ENCODE measurements around the gene PIK3R6.

DNA sequence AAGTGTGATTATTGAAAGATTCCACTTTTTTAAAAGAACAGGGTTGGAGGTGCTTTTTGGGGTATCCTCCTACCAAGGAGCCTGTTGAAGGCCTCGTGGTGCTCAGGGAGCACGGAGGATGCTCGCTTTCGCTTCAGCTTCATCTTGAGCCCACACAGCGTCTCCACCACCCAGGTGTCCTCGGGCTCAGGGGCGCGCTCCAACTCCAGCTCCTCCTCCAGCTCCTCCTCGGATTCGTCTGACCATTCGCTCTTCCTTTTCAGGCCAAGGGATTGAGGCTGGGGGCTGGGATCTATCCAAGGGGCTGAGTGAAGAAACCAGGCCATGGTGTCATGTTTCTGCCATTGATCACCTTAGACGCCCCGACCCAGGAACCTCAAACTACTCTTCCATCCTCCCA lies 110.3 kb downstream of the PIK3R6 start:
- TF ChIP-seq, protein P1, sequence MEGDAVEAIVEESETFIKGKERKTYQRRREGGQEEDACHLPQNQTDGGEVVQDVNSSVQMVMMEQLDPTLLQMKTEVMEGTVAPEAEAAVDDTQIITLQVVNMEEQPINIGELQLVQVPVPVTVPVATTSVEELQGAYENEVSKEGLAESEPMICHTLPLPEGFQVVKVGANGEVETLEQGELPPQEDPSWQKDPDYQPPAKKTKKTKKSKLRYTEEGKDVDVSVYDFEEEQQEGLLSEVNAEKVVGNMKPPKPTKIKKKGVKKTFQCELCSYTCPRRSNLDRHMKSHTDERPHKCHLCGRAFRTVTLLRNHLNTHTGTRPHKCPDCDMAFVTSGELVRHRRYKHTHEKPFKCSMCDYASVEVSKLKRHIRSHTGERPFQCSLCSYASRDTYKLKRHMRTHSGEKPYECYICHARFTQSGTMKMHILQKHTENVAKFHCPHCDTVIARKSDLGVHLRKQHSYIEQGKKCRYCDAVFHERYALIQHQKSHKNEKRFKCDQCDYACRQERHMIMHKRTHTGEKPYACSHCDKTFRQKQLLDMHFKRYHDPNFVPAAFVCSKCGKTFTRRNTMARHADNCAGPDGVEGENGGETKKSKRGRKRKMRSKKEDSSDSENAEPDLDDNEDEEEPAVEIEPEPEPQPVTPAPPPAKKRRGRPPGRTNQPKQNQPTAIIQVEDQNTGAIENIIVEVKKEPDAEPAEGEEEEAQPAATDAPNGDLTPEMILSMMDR (IDR thresholded peaks at IDR 0.05) = no peak
- no peak for TF ChIP-seq EP300 (IDR thresholded peaks at IDR 0.05; ENCODE audit: low read depth)

Measured in transverse colon (tissue), 3 donors.